Thyroid gland (tissue), 4 donors: Measurements from ENCODE around the gene CCDC7. TPM values are rescaled to one million over a fixed set of nuclear protein-coding genes. Genes with fewer than 3 reads are reported as not detected.

ENCODE experiments used
- DNase-seq, 2 donors: peaks; one replicate each; pipeline ENCODE4 v3.0.0-alpha.2; 2019
- H3K27ac ChIP-seq, 3 donors: fragments of 200-600 bp; sonication (generic); 1 replicate in 2 of 3; 2 replicates in 1 of 3; pipeline ENCODE4 v1.5.1; 2016 to 2019; ENCODE audit warnings: mild to moderate bottlenecking in 1 of 3, moderate library complexity in 1 of 3
- H3K27me3 ChIP-seq: fragments of 200-600 bp; sonication (generic); one replicate; pipeline ENCODE4 v1.5.1; 2019
- H3K36me3 ChIP-seq, 2 donors: fragments of 200-600 bp; sonication (generic); one replicate each; pipeline ENCODE4 v1.5.1; 2016 to 2019
- H3K4me1 ChIP-seq, 2 donors: fragments of 200-600 bp; sonication (generic); one replicate each; pipeline ENCODE4 v1.5.1; 2017 to 2019
- H3K4me3 ChIP-seq, 3 donors: fragments of 200-600 bp; sonication (generic); replicated peaks in 1 of 3; 1 replicate in 2 of 3; 2 replicates in 1 of 3; pipeline ENCODE4 v1.5.1; 2016; ENCODE audit warnings: mild to moderate bottlenecking in 1 of 3
- H3K9me3 ChIP-seq: fragments of 200-600 bp; sonication (generic); one replicate; pipeline ENCODE4 v1.5.1; 2017
- POLR2A ChIP-seq, 2 donors: fragments of 450-650 bp; IDR thresholded peaks; one replicate each; pipeline ENCODE4 v1.6.1; 2017; ENCODE audit warnings: antibody characterized with exemption in 2 of 2, mild to moderate bottlenecking in 2 of 2, moderate library complexity in 1 of 2
- WGBS, 2 donors: methylation state at CpG; one replicate each; pipeline ENCODE4 v1.1.5; 2017; 5-methylcytosine and 5-hydroxymethylcytosine counted together
- intact Hi-C: fragments of 100-400 bp; cut with DNase I; formaldehyde crosslinking; loops from one replicate; pipeline ENCODE4 v1.15.1; 2023
- total RNA-seq, 4 donors: library from RNA; depleted of rRNA; stranded (reverse); fragments of >200 nt; gene quantifications; one replicate each; pipeline ENCODE4 v1.2.3, GENCODE V29; 2016
- TF ChIP-seq, protein P1 (sequence below), 6 experiments: fragments of 200-600 bp in 3 of 6; fragments of 450-650 bp in 3 of 6; sonication (generic) in 3 of 6; IDR thresholded peaks; one replicate each; pipeline ENCODE4 v1.5.1; 2016 to 2019; ENCODE audit warnings: antibody characterized with exemption in 6 of 6, mild to moderate bottlenecking in 2 of 6, inconsistent platforms in 1 of 6, moderate library complexity in 1 of 6

CCDC7 gene
- total RNA-seq, 4 donors from 2014 or later, result 41.2 to 69.0 (median 55.2) TPM

DNA sequence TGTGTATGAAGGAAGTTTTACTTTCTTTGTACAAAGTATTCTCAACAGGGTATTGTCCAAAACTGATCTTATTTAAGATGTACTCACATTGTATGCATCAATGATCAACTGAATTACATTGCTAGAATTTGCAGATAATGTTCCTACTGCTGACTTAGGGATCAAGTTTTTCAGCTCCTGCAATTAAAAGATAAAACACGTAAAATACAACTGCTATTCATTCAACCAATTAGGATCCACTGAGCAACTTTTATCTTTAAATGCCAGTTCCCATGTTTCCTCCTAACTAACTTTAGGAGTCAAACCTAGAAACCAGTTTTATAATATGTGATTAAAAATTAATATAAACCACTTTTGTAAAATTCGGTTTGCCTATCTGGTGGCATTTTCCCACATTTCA is 476.2 kb downstream of the CCDC7 start:
- Histone ChIP-seq H3K4me1 (no peaks in the 10 kb centered on the region), H3K27ac (no peak overlapping the region), H3K36me3 (peaks cover 15 to 56% of the 10 kb centered on the region in 2 donors), H3K27me3 (no peaks in the 10 kb centered on the region), H3K4me3 (no peak overlapping the region), H3K9me3 (no peaks in the 10 kb centered on the region)
- WGBS, 2 donors, result 91 to 93% methylated on average over 2 of the region's 2 CpGs
- intact Hi-C loops, result no loop called here
- TF ChIP-seq, protein P1, sequence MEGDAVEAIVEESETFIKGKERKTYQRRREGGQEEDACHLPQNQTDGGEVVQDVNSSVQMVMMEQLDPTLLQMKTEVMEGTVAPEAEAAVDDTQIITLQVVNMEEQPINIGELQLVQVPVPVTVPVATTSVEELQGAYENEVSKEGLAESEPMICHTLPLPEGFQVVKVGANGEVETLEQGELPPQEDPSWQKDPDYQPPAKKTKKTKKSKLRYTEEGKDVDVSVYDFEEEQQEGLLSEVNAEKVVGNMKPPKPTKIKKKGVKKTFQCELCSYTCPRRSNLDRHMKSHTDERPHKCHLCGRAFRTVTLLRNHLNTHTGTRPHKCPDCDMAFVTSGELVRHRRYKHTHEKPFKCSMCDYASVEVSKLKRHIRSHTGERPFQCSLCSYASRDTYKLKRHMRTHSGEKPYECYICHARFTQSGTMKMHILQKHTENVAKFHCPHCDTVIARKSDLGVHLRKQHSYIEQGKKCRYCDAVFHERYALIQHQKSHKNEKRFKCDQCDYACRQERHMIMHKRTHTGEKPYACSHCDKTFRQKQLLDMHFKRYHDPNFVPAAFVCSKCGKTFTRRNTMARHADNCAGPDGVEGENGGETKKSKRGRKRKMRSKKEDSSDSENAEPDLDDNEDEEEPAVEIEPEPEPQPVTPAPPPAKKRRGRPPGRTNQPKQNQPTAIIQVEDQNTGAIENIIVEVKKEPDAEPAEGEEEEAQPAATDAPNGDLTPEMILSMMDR (IDR thresholded peaks at IDR 0.05), result no peak
- TF ChIP-seq POLR2A (IDR thresholded peaks at IDR 0.05), result no peak
- no peak for DNase-seq

DNA sequence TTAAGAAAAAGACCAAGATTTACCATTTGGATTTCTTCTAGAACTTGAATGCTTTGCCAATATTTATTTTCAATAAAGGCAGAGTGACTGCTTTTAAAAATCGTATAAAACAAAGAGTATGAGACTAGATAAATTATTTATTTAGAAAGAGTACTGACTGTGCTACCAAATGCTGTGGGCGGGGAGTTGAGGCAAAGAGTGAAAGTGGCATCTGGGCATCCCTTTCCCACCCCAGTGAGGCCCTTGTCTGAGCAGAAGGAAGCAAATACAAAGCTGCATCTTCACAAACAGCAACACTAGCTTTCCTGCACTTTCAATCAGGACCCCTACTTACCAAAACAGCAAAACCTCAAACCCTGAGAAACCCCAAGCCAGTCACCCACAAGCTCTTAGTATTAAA is 477.2 kb downstream of the CCDC7 start:
- no peak overlapping the region for H3K27ac ChIP-seq
- H3K9me3 ChIP-seq, result no peaks in the 10 kb centered on the region
- 80 to 89% methylated on average over 2 of the region's 2 CpGs for WGBS, 2 donors
- TF ChIP-seq POLR2A (IDR thresholded peaks at IDR 0.05), result no peak
- TF ChIP-seq, protein P1 (IDR thresholded peaks at IDR 0.05), result no peak
- H3K27me3 ChIP-seq, result no peaks in the 10 kb centered on the region
- no peak for DNase-seq
- intact Hi-C loops, result no loop called here
- H3K4me3 ChIP-seq, result no peak overlapping the region
- H3K36me3 ChIP-seq, result peaks cover 23 to 65% of the 10 kb centered on the region in 2 donors
- H3K4me1 ChIP-seq, result no peaks in the 10 kb centered on the region

DNA sequence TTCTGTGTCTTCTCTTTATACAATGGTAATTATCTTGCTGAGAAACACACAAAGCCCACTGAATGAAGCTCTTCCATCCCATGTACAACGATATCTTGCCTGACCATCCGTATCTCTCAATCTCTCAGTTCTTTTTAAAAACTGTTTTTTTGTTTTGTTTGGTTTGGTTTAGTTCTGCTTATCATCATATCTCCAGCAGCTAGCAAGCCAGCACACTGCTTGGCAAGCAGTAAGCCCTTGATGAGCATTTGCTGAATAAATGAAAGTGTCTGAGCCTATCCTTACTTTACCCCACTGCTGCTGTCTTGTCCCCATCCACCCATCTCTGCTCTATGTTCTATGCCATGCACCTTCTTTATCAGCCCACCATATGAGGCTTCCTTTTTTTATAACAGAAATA is 477.9 kb downstream of the CCDC7 start:
- TF ChIP-seq POLR2A (IDR thresholded peaks at IDR 0.05), result no peak
- TF ChIP-seq, protein P1 (IDR thresholded peaks at IDR 0.05), result no peak
- H3K4me3 ChIP-seq, result no peak overlapping the region
- intact Hi-C loops, result no loop called here
- H3K9me3 ChIP-seq, result no peaks in the 10 kb centered on the region
- DNase-seq, result no peak
- 75 to 85% methylated on average over 2 of the region's 2 CpGs for WGBS, 2 donors
- peaks cover 23 to 69% of the 10 kb centered on the region in 2 donors for H3K36me3 ChIP-seq
- H3K27ac ChIP-seq, result no peak overlapping the region
- no peaks in the 10 kb centered on the region for H3K27me3 ChIP-seq
- no peaks in the 10 kb centered on the region for H3K4me1 ChIP-seq

Other genes starting within 250 kb of the CCDC7 start
- 10 to 100 TPM; 60.0 to 83.4 (median 69.0) TPM for gene EPC1, start 99.0 kb upstream of the CCDC7 start, total RNA-seq